Measurements from ENCODE around the gene ATM.

DNA sequence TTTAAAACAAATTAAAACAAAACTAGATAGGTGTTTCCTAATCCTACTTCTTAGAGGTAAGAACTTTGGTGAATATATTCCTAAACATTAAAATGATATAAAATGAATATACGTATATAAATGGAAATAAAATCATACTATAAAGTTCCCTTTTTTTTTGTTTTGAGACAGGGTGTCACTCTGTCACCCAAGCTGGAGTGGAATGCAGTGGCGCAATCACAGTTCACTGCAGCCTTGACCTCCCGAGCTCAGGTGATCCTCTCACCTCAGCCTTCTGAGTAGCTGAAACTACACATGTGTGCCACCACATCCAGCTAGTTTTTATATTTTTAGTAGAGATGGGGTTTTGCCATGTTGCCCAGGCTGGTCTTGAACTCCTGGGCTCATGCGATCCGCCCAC, 45.3 kb upstream of the ATM start:
- TF ChIP-seq CTCF (IDR thresholded peaks at IDR 0.05) (no peak), EZH2 (IDR thresholded peaks at IDR 0.05; ENCODE audit: borderline replicate concordance, insufficient read depth, low read depth, low read length, poor library complexity, severe bottlenecking) (no peak)
